HG02981 (cell line): ENCODE measurements around the gene CGREF1.
A peak's percentile ranks its signal among the peaks of the same experiment; 100 is the strongest.
"Not testable (repeated sequence)": the region's sequence is repeated elsewhere in the genome, so short reads cannot be mapped to it uniquely, and the experiment has no call there.

Experiments
- ATAC-seq: cut with Tn5 transposase; IDR thresholded peaks from one replicate; pipeline ENCODE4 v1.9.1; 2021; ENCODE audit warnings: mild to moderate bottlenecking, moderate library complexity; ENCODE audit not compliant: unreplicated experiment

The CGREF1 gene

GRCh38 chr2:27137322-27137935 lies 18.5 kb upstream of the CGREF1 start:
- no peak for ATAC-seq

- no peak for ATAC-seq
Observed at GRCh38 chr2:27136751-27137150, 17.8 kb upstream of the CGREF1 start.

- no peak for ATAC-seq
Observed at GRCh38 chr2:27135478-27135955, 16.6 kb upstream of the CGREF1 start.

GRCh38 chr2:27134781-27135477 lies 16.0 kb upstream of the CGREF1 start:
- no peak for ATAC-seq

GRCh38 chr2:27133905-27134780 lies 15.2 kb upstream of the CGREF1 start, which contains the start of gene PREB:
TSS of gene PREB (minus strand) at chr2:27134636. CDS start at chr2:27134421, 215 bp downstream.
- peak; percentile 92 for ATAC-seq

- no peak for ATAC-seq
Observed at GRCh38 chr2:27133195-27133875, 14.4 kb upstream of the CGREF1 start.

GRCh38 chr2:27131429-27131828 lies 12.5 kb upstream of the CGREF1 start:
- no peak for ATAC-seq

GRCh38 chr2:27130396-27130795 lies 11.5 kb upstream of the CGREF1 start:
- no peak for ATAC-seq

- ATAC-seq: no peak
Observed at GRCh38 chr2:27128668-27129571, 10.0 kb upstream of the CGREF1 start.

GRCh38 chr2:27127883-27128667 lies 9.1 kb upstream of the CGREF1 start:
- ATAC-seq: no peak

- no peak for ATAC-seq
Observed at GRCh38 chr2:27126252-27126710, 7.4 kb upstream of the CGREF1 start.

GRCh38 chr2:27125104-27125503 lies 6.2 kb upstream of the CGREF1 start:
- ATAC-seq: no peak

GRCh38 chr2:27123302-27124150 lies 4.6 kb upstream of the CGREF1 start, which contains the start of gene ABHD1:
TSS of gene ABHD1 (plus strand) at chr2:27123815. CDS start at chr2:27123949, 134 bp downstream.
- no peak for ATAC-seq

GRCh38 chr2:27122791-27123190 lies 3.9 kb upstream of the CGREF1 start:
- no peak for ATAC-seq

- no peak for ATAC-seq
Observed at GRCh38 chr2:27121906-27122305, 3.0 kb upstream of the CGREF1 start.

- not testable (repeated sequence) for ATAC-seq
Observed at GRCh38 chr2:27119330-27119670, 372 bp upstream of the CGREF1 start.

GRCh38 chr2:27117995-27118524 lies 868 bp downstream of the CGREF1 start:
- no peak for ATAC-seq

- ATAC-seq: no peak
Observed at GRCh38 chr2:27115519-27115918, 3.4 kb downstream of the CGREF1 start.
